Neural progenitor cell (in vitro differentiated cells): ENCODE results near the gene PPP1R9A. TPM values are rescaled to one million over a fixed set of nuclear protein-coding genes. Genes with fewer than 3 reads are reported as not detected.

Source experiments
- DNase-seq: peaks from one replicate; pipeline ENCODE4 v3.0.0-alpha.2; 2016; ENCODE audit warnings: low spot score
- H2AFZ ChIP-seq: fragments of 200-600 bp; sonication (generic); replicated peaks from 2 replicates; pipeline ENCODE4 v1.6.1; 2016; ENCODE audit warnings: antibody characterized with exemption
- H3F3A ChIP-seq: fragments of 200-600 bp; sonication (generic); 2 replicates; pipeline ENCODE4 v1.6.1; 2016; ENCODE audit warnings: antibody characterized with exemption, low read depth
- H3K27ac ChIP-seq: fragments of 200-600 bp; sonication (generic); 2 replicates; pipeline ENCODE4 v1.5.1; 2016; ENCODE audit warnings: mild to moderate bottlenecking
- H3K27me3 ChIP-seq: fragments of 200-600 bp; sonication (generic); 2 replicates; pipeline ENCODE4 v1.6.1; 2016; ENCODE audit warnings: mild to moderate bottlenecking, moderate library complexity
- H3K36me3 ChIP-seq: fragments of 200-600 bp; sonication (generic); 2 replicates; pipeline ENCODE4 v1.5.1; 2016
- H3K4me1 ChIP-seq: fragments of 200-600 bp; sonication (generic); 2 replicates; pipeline ENCODE4 v1.6.1; 2016; ENCODE audit warnings: mixed run types
- H3K4me2 ChIP-seq: fragments of 200-600 bp; sonication (generic); 2 replicates; pipeline ENCODE4 v1.6.1; 2016
- H3K4me3 ChIP-seq: fragments of 200-600 bp; sonication (generic); 2 replicates; pipeline ENCODE4 v1.5.1; 2016
- H3K79me2 ChIP-seq: fragments of 200-600 bp; sonication (generic); 2 replicates; pipeline ENCODE4 v1.6.1; 2016; ENCODE audit warnings: low read depth
- H3K9ac ChIP-seq: fragments of 200-600 bp; sonication (generic); 2 replicates; pipeline ENCODE4 v1.6.1; 2016
- H3K9me3 ChIP-seq: fragments of 200-600 bp; sonication (generic); 2 replicates; pipeline ENCODE4 v1.5.1; 2016; ENCODE audit warnings: low read depth
- H4K20me1 ChIP-seq: fragments of 200-600 bp; sonication (generic); 2 replicates; pipeline ENCODE4 v1.6.1; 2016; ENCODE audit warnings: low read depth
- H3K27ac Mint-ChIP-seq: 3 replicates; pipeline ENCODE4 v1.8.0; 2021; ENCODE audit warnings: mixed read lengths
- H3K27me3 Mint-ChIP-seq: 2 replicates; pipeline ENCODE4 v1.8.0; 2022; ENCODE audit warnings: low read depth, mild to moderate bottlenecking, inconsistent platforms, moderate library complexity, mixed read lengths; ENCODE audit not compliant: insufficient read depth
- H3K36me3 Mint-ChIP-seq: 3 replicates; pipeline ENCODE4 v1.8.0; 2021; ENCODE audit warnings: mixed read lengths
- H3K4me1 Mint-ChIP-seq: 3 replicates; pipeline ENCODE4 v1.8.0; 2021; ENCODE audit warnings: mixed read lengths
- H3K4me3 Mint-ChIP-seq: 3 replicates; pipeline ENCODE4 v1.8.0; 2021; ENCODE audit warnings: mild to moderate bottlenecking, moderate library complexity, mixed read lengths
- H3K9me3 Mint-ChIP-seq: 3 replicates; pipeline ENCODE4 v1.8.0; 2020; ENCODE audit warnings: mixed read lengths
- EZH2 ChIP-seq: fragments of 200-600 bp; sonication (generic); IDR thresholded peaks from 2 replicates; pipeline ENCODE4 v1.6.1; 2017; ENCODE audit warnings: antibody characterized with exemption, mild to moderate bottlenecking, moderate library complexity
- EZH2phosphoT487 ChIP-seq: fragments of 200-600 bp; sonication (generic); IDR thresholded peaks from 2 replicates; pipeline ENCODE4 v1.6.1; 2017; ENCODE audit warnings: antibody characterized with exemption
- total RNA-seq: library from RNA; depleted of rRNA; stranded (reverse); fragments of >200 nt; gene quantifications from 2 replicates; pipeline ENCODE4 v1.2.3, GENCODE V29; 2015; ENCODE audit warnings: low replicate concordance
- TF ChIP-seq, protein P1 (sequence below): fragments of 200-600 bp; sonication (generic); IDR thresholded peaks from 2 replicates; pipeline ENCODE4 v1.5.1; 2017; ENCODE audit warnings: antibody characterized with exemption, mild to moderate bottlenecking

The PPP1R9A gene
- total RNA-seq, 1 donor from 2014 or later, result 40.7 TPM

- peaks cover 9% of the 10 kb centered on the region for H3K4me1 Mint-ChIP-seq
- no peak overlapping the region for H3K27ac Mint-ChIP-seq
Measured at GRCh38 chr7:95101422-95101821, 194.0 kb downstream of the PPP1R9A start.

GRCh38 chr7:95102662-95103061, 195.3 kb downstream of the PPP1R9A start:
- peaks cover 32% of the 10 kb centered on the region for H3K79me2 ChIP-seq
- TF ChIP-seq, protein P1, sequence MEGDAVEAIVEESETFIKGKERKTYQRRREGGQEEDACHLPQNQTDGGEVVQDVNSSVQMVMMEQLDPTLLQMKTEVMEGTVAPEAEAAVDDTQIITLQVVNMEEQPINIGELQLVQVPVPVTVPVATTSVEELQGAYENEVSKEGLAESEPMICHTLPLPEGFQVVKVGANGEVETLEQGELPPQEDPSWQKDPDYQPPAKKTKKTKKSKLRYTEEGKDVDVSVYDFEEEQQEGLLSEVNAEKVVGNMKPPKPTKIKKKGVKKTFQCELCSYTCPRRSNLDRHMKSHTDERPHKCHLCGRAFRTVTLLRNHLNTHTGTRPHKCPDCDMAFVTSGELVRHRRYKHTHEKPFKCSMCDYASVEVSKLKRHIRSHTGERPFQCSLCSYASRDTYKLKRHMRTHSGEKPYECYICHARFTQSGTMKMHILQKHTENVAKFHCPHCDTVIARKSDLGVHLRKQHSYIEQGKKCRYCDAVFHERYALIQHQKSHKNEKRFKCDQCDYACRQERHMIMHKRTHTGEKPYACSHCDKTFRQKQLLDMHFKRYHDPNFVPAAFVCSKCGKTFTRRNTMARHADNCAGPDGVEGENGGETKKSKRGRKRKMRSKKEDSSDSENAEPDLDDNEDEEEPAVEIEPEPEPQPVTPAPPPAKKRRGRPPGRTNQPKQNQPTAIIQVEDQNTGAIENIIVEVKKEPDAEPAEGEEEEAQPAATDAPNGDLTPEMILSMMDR, result no peak
- TF ChIP-seq EZH2 (no peak), EZH2phosphoT487 (no peak)
- H3K9me3 ChIP-seq, result no peaks in the 10 kb centered on the region
- H2AFZ ChIP-seq, result no peak overlapping the region
- peaks cover 10% of the 10 kb centered on the region for H3K9me3 Mint-ChIP-seq
- no peaks in the 10 kb centered on the region for H3K27me3 ChIP-seq
- no peak overlapping the region for H3K27ac ChIP-seq
- H3F3A ChIP-seq, result no peaks in the 10 kb centered on the region
- H3K4me1 Mint-ChIP-seq, result peaks cover 5% of the 10 kb centered on the region
- H3K4me3 ChIP-seq, result no peak overlapping the region
- DNase-seq, result no peak
- H3K9ac ChIP-seq, result no peak overlapping the region
- no peaks in the 10 kb centered on the region for H3K27me3 Mint-ChIP-seq
- H3K4me2 ChIP-seq, result no peak overlapping the region
- peaks cover 14% of the 10 kb centered on the region for H3K4me1 ChIP-seq
- H3K36me3 Mint-ChIP-seq, result peaks cover 10% of the 10 kb centered on the region
- no peak overlapping the region for H3K4me3 Mint-ChIP-seq
- no peak overlapping the region for H3K27ac Mint-ChIP-seq
- no peaks in the 10 kb centered on the region for H3K36me3 ChIP-seq
- no peaks in the 10 kb centered on the region for H4K20me1 ChIP-seq

More at GRCh38 chr7:95101422-95101821, 194.0 kb downstream of the PPP1R9A start:
- Histone ChIP-seq H3F3A (peaks cover 7% of the 10 kb centered on the region), H3K27me3 (no peaks in the 10 kb centered on the region), H3K9me3 (no peaks in the 10 kb centered on the region), H3K27ac (no peak overlapping the region), H3K4me2 (no peak overlapping the region), H3K9ac (no peak overlapping the region), H2AFZ (no peak overlapping the region), H3K4me3 (no peak overlapping the region), H3K79me2 (peaks cover 33% of the 10 kb centered on the region), H4K20me1 (no peaks in the 10 kb centered on the region), H3K36me3 (no peaks in the 10 kb centered on the region), H3K4me1 (peaks cover 18% of the 10 kb centered on the region)
- Mint-ChIP-seq H3K9me3 (peaks cover 10% of the 10 kb centered on the region), H3K4me3 (no peak overlapping the region), H3K27me3 (no peaks in the 10 kb centered on the region), H3K36me3 (peaks cover 14% of the 10 kb centered on the region)
- no peak for DNase-seq
- TF ChIP-seq, protein P1, result no peak
- TF ChIP-seq EZH2phosphoT487, result no peak
- TF ChIP-seq EZH2, result no peak

DNA sequence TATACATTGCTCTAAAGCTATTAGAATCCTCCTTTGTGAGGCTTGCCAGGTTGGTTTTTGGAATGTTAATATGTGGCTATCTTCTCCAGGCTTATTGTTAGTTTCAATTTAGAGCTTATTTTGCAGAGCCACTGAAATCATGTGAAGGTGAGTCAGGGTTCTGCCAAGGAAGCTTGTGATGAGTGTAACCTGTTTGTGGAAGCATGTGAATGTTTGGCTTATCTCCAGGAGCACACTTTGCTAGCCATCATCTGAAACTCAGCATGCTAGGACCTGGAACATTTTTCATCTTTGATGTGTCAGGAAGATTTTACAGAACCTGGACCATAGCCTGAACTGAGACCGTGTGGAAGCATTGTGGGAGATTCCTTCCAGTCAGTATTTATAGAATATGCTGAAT, 197.3 kb downstream of the PPP1R9A start:
- no peaks in the 10 kb centered on the region for H3F3A ChIP-seq
- TF ChIP-seq EZH2 (no peak), EZH2phosphoT487 (no peak)
- TF ChIP-seq, protein P1, result no peak
- peaks cover 8% of the 10 kb centered on the region for H3K9me3 Mint-ChIP-seq
- H3K27me3 ChIP-seq, result no peaks in the 10 kb centered on the region
- peaks cover 2% of the 10 kb centered on the region for H3K4me1 Mint-ChIP-seq
- no peak overlapping the region for H3K9ac ChIP-seq
- no peaks in the 10 kb centered on the region for H3K36me3 ChIP-seq
- H4K20me1 ChIP-seq, result no peaks in the 10 kb centered on the region
- H3K27ac Mint-ChIP-seq, result no peak overlapping the region
- H3K4me1 ChIP-seq, result peaks cover 14% of the 10 kb centered on the region
- H3K27me3 Mint-ChIP-seq, result no peaks in the 10 kb centered on the region
- peaks cover 8% of the 10 kb centered on the region for H3K36me3 Mint-ChIP-seq
- no peak overlapping the region for H3K4me3 Mint-ChIP-seq
- H3K4me3 ChIP-seq, result no peak overlapping the region
- no peak for DNase-seq
- H3K79me2 ChIP-seq, result peaks cover 27% of the 10 kb centered on the region
- no peak overlapping the region for H3K27ac ChIP-seq
- H3K9me3 ChIP-seq, result no peaks in the 10 kb centered on the region
- no peak overlapping the region for H2AFZ ChIP-seq
- no peak overlapping the region for H3K4me2 ChIP-seq
